Neural progenitor cell (in vitro differentiated cells): ENCODE results near the gene HDC.

Source experiments
- EZH2phosphoT487 ChIP-seq: fragments of 200-600 bp; sonication (generic); IDR thresholded peaks from 2 replicates; pipeline ENCODE4 v1.6.1; 2017; ENCODE audit warnings: antibody characterized with exemption
- TF ChIP-seq, protein P1 (sequence below): fragments of 200-600 bp; sonication (generic); IDR thresholded peaks from 2 replicates; pipeline ENCODE4 v1.5.1; 2017; ENCODE audit warnings: antibody characterized with exemption, mild to moderate bottlenecking

DNA sequence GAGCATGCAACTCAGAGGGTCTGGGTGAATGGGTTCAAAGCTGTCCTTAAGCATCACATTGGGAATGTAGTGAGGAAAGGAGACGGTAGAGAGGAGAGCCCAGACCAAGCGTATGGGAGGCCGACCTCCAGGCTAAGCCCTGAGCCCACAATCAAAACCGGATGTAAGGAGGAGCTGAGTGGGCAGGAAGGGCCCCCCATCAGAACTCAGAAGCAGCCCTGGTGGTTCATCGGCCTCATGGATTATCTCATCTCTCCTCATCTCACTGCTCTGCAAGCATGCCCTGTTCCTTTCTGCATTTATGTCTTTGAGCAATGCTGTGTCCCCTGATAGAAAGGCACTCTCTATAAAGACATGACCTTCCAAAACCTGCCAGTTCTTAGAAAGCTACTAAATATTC is 6.2 kb downstream of the HDC start:
- TF ChIP-seq, protein P1, sequence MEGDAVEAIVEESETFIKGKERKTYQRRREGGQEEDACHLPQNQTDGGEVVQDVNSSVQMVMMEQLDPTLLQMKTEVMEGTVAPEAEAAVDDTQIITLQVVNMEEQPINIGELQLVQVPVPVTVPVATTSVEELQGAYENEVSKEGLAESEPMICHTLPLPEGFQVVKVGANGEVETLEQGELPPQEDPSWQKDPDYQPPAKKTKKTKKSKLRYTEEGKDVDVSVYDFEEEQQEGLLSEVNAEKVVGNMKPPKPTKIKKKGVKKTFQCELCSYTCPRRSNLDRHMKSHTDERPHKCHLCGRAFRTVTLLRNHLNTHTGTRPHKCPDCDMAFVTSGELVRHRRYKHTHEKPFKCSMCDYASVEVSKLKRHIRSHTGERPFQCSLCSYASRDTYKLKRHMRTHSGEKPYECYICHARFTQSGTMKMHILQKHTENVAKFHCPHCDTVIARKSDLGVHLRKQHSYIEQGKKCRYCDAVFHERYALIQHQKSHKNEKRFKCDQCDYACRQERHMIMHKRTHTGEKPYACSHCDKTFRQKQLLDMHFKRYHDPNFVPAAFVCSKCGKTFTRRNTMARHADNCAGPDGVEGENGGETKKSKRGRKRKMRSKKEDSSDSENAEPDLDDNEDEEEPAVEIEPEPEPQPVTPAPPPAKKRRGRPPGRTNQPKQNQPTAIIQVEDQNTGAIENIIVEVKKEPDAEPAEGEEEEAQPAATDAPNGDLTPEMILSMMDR: no peak
- TF ChIP-seq EZH2phosphoT487: no peak
